NT2/D1 (cell line): ENCODE results near the gene CDK19.

Experiments
- SUZ12 ChIP-seq: IDR thresholded peaks from 2 replicates; pipeline ENCODE4 v1.6.1; 2011; ENCODE audit not compliant: insufficient read length, insufficient read depth; ENCODE audit errors: extremely low read depth
- YY1 ChIP-seq: IDR thresholded peaks from 2 replicates; pipeline ENCODE4 v1.6.1; 2011; ENCODE audit not compliant: insufficient read length, insufficient read depth

GRCh38 chr6:110650755-110651154, 164.5 kb downstream of the CDK19 start:
- TF ChIP-seq YY1, result no peak
- no peak for TF ChIP-seq SUZ12
